ENCODE data around the gene MAST1.

Gene MAST1

GRCh38 chr19:12884202-12884601 is 45.9 kb downstream of the MAST1 start:
- no peak for ATAC-seq (ENCODE audit: insufficient read depth, low read depth)
- DNase-seq: no peak
- Histone ChIP-seq H3K27me3 (ENCODE audit: insufficient read depth, low read length, poor library complexity) (no peaks in the 10 kb centered on the region), H3K27ac (ENCODE audit: low read length) (no peak overlapping the region), H3K4me2 (ENCODE audit: insufficient read depth, low read length) (no peak overlapping the region), H3K36me3 (ENCODE audit: insufficient read depth, low read length) (no peaks in the 10 kb centered on the region; the same call in 1 of the 2 replicates), H2AFZ (ENCODE audit: low read depth, low read length) (no peak overlapping the region), H3K4me3 (ENCODE audit: low read depth in 1 of 2, low read length in 2 of 2) (no peak overlapping the region), H3K4me1 (ENCODE audit: insufficient read depth, low read length) (peaks cover 24% of the 10 kb centered on the region), H3K9ac (ENCODE audit: low read depth, low read length) (no peak overlapping the region), H3K9me3 (ENCODE audit: insufficient read depth, low read length, severe bottlenecking) (peaks cover 5% of the 10 kb centered on the region), H4K20me1 (ENCODE audit: insufficient read depth, low read length) (no peaks in the 10 kb centered on the region), H3K79me2 (ENCODE audit: insufficient read depth, low read length) (peaks cover 18% of the 10 kb centered on the region)
- TF ChIP-seq CTCF (IDR thresholded peaks at IDR 0.05; ENCODE audit: borderline replicate concordance, extremely low read depth, low read length, poor library complexity, severe bottlenecking) (no peak), EZH2 (IDR thresholded peaks at IDR 0.05; ENCODE audit: borderline replicate concordance, low read depth, low read length, severe bottlenecking) (no peak)

GRCh38 chr19:12884627-12884925 is 46.3 kb downstream of the MAST1 start:
- no peak for TF ChIP-seq EZH2 (IDR thresholded peaks at IDR 0.05; ENCODE audit: borderline replicate concordance, low read depth, low read length, severe bottlenecking)
- TF ChIP-seq CTCF (IDR thresholded peaks at IDR 0.05; ENCODE audit: borderline replicate concordance, extremely low read depth, low read length, poor library complexity, severe bottlenecking): no peak
- Histone ChIP-seq H3K27me3 (ENCODE audit: insufficient read depth, low read length, poor library complexity) (no peaks in the 10 kb centered on the region), H3K4me2 (ENCODE audit: insufficient read depth, low read length) (no peak overlapping the region), H3K27ac (ENCODE audit: low read length) (no peak overlapping the region), H3K9ac (ENCODE audit: low read depth, low read length) (no peak overlapping the region), H3K36me3 (ENCODE audit: insufficient read depth, low read length) (no peaks in the 10 kb centered on the region; the same call in 1 of the 2 replicates), H2AFZ (ENCODE audit: low read depth, low read length) (no peak overlapping the region), H4K20me1 (ENCODE audit: insufficient read depth, low read length) (no peaks in the 10 kb centered on the region), H3K4me1 (ENCODE audit: insufficient read depth, low read length) (peaks cover 24% of the 10 kb centered on the region), H3K4me3 (ENCODE audit: low read depth in 1 of 2, low read length in 2 of 2) (no peak overlapping the region), H3K79me2 (ENCODE audit: insufficient read depth, low read length) (peaks cover 17% of the 10 kb centered on the region), H3K9me3 (ENCODE audit: insufficient read depth, low read length, severe bottlenecking) (peaks cover 5% of the 10 kb centered on the region)
- DNase-seq: no peak
- ATAC-seq (ENCODE audit: insufficient read depth, low read depth): no peak

GRCh38 chr19:12884926-12885748 is 46.8 kb downstream of the MAST1 start:
- DNase-seq (no peak), ATAC-seq (ENCODE audit: insufficient read depth, low read depth) (no peak)
- TF ChIP-seq EZH2 (IDR thresholded peaks at IDR 0.05; ENCODE audit: borderline replicate concordance, low read depth, low read length, severe bottlenecking) (no peak), CTCF (IDR thresholded peaks at IDR 0.05; ENCODE audit: borderline replicate concordance, extremely low read depth, low read length, poor library complexity, severe bottlenecking) (no peak)
- no peak overlapping the region for H2AFZ ChIP-seq (ENCODE audit: low read depth, low read length)
- H3K4me1 ChIP-seq (ENCODE audit: insufficient read depth, low read length): peaks cover 24% of the 10 kb centered on the region
- H4K20me1 ChIP-seq (ENCODE audit: insufficient read depth, low read length): no peaks in the 10 kb centered on the region
- no peak overlapping the region for H3K27ac ChIP-seq (ENCODE audit: low read length)
- H3K4me2 ChIP-seq (ENCODE audit: insufficient read depth, low read length): no peak overlapping the region
- no peak overlapping the region for H3K9ac ChIP-seq (ENCODE audit: low read depth, low read length)
- peaks cover 5% of the 10 kb centered on the region for H3K9me3 ChIP-seq (ENCODE audit: insufficient read depth, low read length, severe bottlenecking)
- H3K27me3 ChIP-seq (ENCODE audit: insufficient read depth, low read length, poor library complexity): no peaks in the 10 kb centered on the region
- no peaks in the 10 kb centered on the region for H3K36me3 ChIP-seq (ENCODE audit: insufficient read depth, low read length)
- peaks cover 15% of the 10 kb centered on the region for H3K79me2 ChIP-seq (ENCODE audit: insufficient read depth, low read length)
- no peak overlapping the region for H3K4me3 ChIP-seq (ENCODE audit: low read depth in 1 of 2, low read length in 2 of 2)
